Loucy (cell line): Measurements from ENCODE around the gene DOCK10.

Experiments
- H2AFZ ChIP-seq: fragments of 200-600 bp; sonication (generic); 2 replicates; pipeline ENCODE4 v1.6.0; 2016; ENCODE audit warnings: antibody characterized with exemption, mild to moderate bottlenecking, low read length, moderate library complexity
- H3F3A ChIP-seq: fragments of 200-600 bp; 2 replicates; pipeline ENCODE4 v1.6.0; 2016; ENCODE audit warnings: antibody characterized with exemption, low read depth, mild to moderate bottlenecking
- H3K27me3 ChIP-seq: fragments of 200-600 bp; sonication (generic); 2 replicates; pipeline ENCODE4 v1.6.1; 2014; ENCODE audit warnings: low read length, mild to moderate bottlenecking; ENCODE audit not compliant: insufficient read depth, poor library complexity, severe bottlenecking
- H3K36me3 ChIP-seq: fragments of 200-600 bp; sonication (generic); 2 replicates; pipeline ENCODE4 v1.6.1; 2016; ENCODE audit warnings: low read length; ENCODE audit not compliant: insufficient read depth
- H3K4me1 ChIP-seq: fragments of 200-600 bp; sonication (generic); 2 replicates; pipeline ENCODE4 v1.5.1; 2014; ENCODE audit warnings: low read length, mild to moderate bottlenecking; ENCODE audit not compliant: insufficient read depth, poor library complexity, severe bottlenecking
- H3K4me2 ChIP-seq: fragments of 200-600 bp; sonication (generic); 2 replicates; pipeline ENCODE4 v1.6.0; 2014; ENCODE audit warnings: antibody characterized with exemption, low read length, low read depth, mild to moderate bottlenecking; ENCODE audit not compliant: poor library complexity, severe bottlenecking
- H3K4me3 ChIP-seq: fragments of 200-600 bp; sonication (generic); 2 replicates; pipeline ENCODE4 v1.5.1; 2014; ENCODE audit warnings: low read length, mild to moderate bottlenecking, mixed read lengths; ENCODE audit not compliant: poor library complexity, severe bottlenecking
- H3K79me2 ChIP-seq: fragments of 200-600 bp; sonication (generic); 2 replicates; pipeline ENCODE4 v1.6.1; 2014; ENCODE audit warnings: low read length; ENCODE audit not compliant: insufficient read depth
- H3K9ac ChIP-seq: fragments of 200-600 bp; sonication (generic); 2 replicates; pipeline ENCODE4 v1.6.0; 2014; ENCODE audit warnings: mild to moderate bottlenecking, low read depth, low read length, moderate library complexity; ENCODE audit not compliant: poor library complexity, severe bottlenecking
- H3K9me2 ChIP-seq: fragments of 200-600 bp; sonication (generic); replicated peaks from 2 replicates; pipeline ENCODE4 v1.6.1; 2016; ENCODE audit warnings: low read depth, low read length, mixed read lengths
- H3K9me3 ChIP-seq: fragments of 200-600 bp; sonication (generic); 2 replicates; pipeline ENCODE4 v1.6.1; 2014; ENCODE audit warnings: mild to moderate bottlenecking, antibody characterized with exemption, low read length, low read depth; ENCODE audit not compliant: insufficient read depth
- H4K20me1 ChIP-seq: fragments of 200-600 bp; sonication (generic); 2 replicates; pipeline ENCODE4 v1.6.0; 2014; ENCODE audit warnings: antibody characterized with exemption, low read length, mild to moderate bottlenecking; ENCODE audit not compliant: insufficient read depth, poor library complexity, severe bottlenecking
- CTCF ChIP-seq: fragments of 200-600 bp; sonication (generic); conservative IDR thresholded peaks from 2 replicates; pipeline ENCODE4 v1.5.1; 2014; ENCODE audit warnings: mild to moderate bottlenecking, antibody characterized with exemption, low read length
- EZH2phosphoT487 ChIP-seq: fragments of 200-600 bp; IDR thresholded peaks from 2 replicates; pipeline ENCODE4 v1.6.1; 2018; ENCODE audit warnings: antibody characterized with exemption, mild to moderate bottlenecking, moderate library complexity, borderline replicate concordance

Gene DOCK10

DNA sequence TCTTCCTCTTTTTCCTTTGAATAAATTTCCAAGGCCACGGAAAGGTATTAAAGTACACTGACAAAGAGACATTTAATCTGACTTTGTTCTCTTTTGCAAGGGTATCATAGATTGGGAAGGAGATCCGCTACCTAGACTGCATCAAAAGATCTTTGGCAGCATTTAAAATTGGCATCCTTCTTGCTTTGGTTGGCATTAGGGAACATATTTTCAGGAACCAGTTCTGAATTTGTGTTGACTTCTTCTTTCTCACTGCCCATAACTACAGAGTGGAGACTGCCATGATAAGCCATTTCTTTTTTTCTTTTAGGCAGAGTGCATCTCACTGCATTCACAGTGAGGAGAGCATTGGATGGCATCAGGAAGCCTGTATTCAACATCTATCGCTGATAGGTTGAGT is 83.4 kb downstream of the DOCK10 start:
- no peaks in the 10 kb centered on the region for H4K20me1 ChIP-seq
- no peaks in the 10 kb centered on the region for H3F3A ChIP-seq
- H2AFZ ChIP-seq, result no peak overlapping the region
- H3K79me2 ChIP-seq, result no peaks in the 10 kb centered on the region
- no peak overlapping the region for H3K4me3 ChIP-seq
- no peaks in the 10 kb centered on the region for H3K9me2 ChIP-seq
- no peaks in the 10 kb centered on the region for H3K36me3 ChIP-seq
- H3K4me1 ChIP-seq, result peaks cover 11% of the 10 kb centered on the region
- no peaks in the 10 kb centered on the region for H3K27me3 ChIP-seq
- no peak for TF ChIP-seq EZH2phosphoT487
- no peak for TF ChIP-seq CTCF
- H3K9ac ChIP-seq, result no peak overlapping the region
- no peaks in the 10 kb centered on the region for H3K9me3 ChIP-seq
- H3K4me2 ChIP-seq, result no peak overlapping the region

- Histone ChIP-seq H3K27me3 (no peaks in the 10 kb centered on the region), H4K20me1 (no peaks in the 10 kb centered on the region), H3K9me2 (no peaks in the 10 kb centered on the region), H3K4me1 (peaks cover 16% of the 10 kb centered on the region), H3K79me2 (no peaks in the 10 kb centered on the region), H3K4me2 (no peak overlapping the region), H3F3A (no peaks in the 10 kb centered on the region), H2AFZ (no peak overlapping the region), H3K9me3 (no peaks in the 10 kb centered on the region), H3K9ac (no peak overlapping the region), H3K4me3 (no peak overlapping the region), H3K36me3 (no peaks in the 10 kb centered on the region)
- TF ChIP-seq CTCF (no peak), EZH2phosphoT487 (no peak)
These were observed 83.8 kb downstream of the DOCK10 start for GRCh38 chr2:224958462-224958857.

- Histone ChIP-seq H3K4me2 (no peak overlapping the region), H3K79me2 (no peaks in the 10 kb centered on the region), H2AFZ (no peak overlapping the region), H3K27me3 (no peaks in the 10 kb centered on the region), H3K36me3 (no peaks in the 10 kb centered on the region), H3K4me3 (no peak overlapping the region), H4K20me1 (no peaks in the 10 kb centered on the region), H3F3A (peaks cover 4% of the 10 kb centered on the region; the same call in 1 of the 2 replicates), H3K9ac (no peak overlapping the region), H3K4me1 (peaks cover 22% of the 10 kb centered on the region), H3K9me3 (no peaks in the 10 kb centered on the region), H3K9me2 (no peaks in the 10 kb centered on the region)
- TF ChIP-seq EZH2phosphoT487 (no peak), CTCF (no peak)
These were observed 84.5 kb downstream of the DOCK10 start for GRCh38 chr2:224957540-224958461.
